HepG2 (cell line): ENCODE measurements around the gene FBXL13. TPM values are rescaled to one million over a fixed set of nuclear protein-coding genes. Genes with fewer than 3 reads are reported as not detected.

ENCODE experiments used
- ATAC-seq: fragments of 200-7000 bp; cut with Tn5 transposase; 3 replicates; pipeline ENCODE4 v1.9.1; 2020; ENCODE audit warnings: mild to moderate bottlenecking, moderate library complexity
- BruUV-seq: library from RNA; stranded (reverse); fragments of 400-500 nt; replicated peaks from 2 replicates; lab custom pipeline; 2021; lab: Mats Ljungman, UMichigan
- CTCF ChIA-PET: fragments of 300-600 bp; formaldehyde crosslinking; extraction: SDS; loops from one replicate; lab custom pipeline; 2021; ENCODE audit warnings: low total read pairs, inconsistent platforms, low intra/inter-chr PET ratio; lab: Yijun Ruan, JAX
- POLR2A ChIA-PET: fragments of 350-600 bp; sonication (Branson Sonifier 250); formaldehyde crosslinking; loops from one replicate; lab custom pipeline; 2020; ENCODE audit warnings: antibody characterized with exemption, inconsistent platforms; lab: Yijun Ruan, JAX
- DNase-seq: peaks from one replicate; pipeline ENCODE4 v3.0.0-alpha.2; 2015; ENCODE audit warnings: low spot score
- FAIRE-seq: peaks from 3 replicates; lab custom pipeline; 2011; peaks lifted over from hg19 to GRCh38; lab: Jason Lieb, UNC
- H2AFZ ChIP-seq: one replicate; pipeline ENCODE4 v1.6.1; 2011; ENCODE audit warnings: low read length, inconsistent platforms
- H3K27ac ChIP-seq: fragments of 300-600 bp; 3 replicates; pipeline ENCODE4 v1.8.0; 2011; ENCODE audit warnings: mixed run types, mild to moderate bottlenecking, mixed read lengths, low read length, inconsistent platforms; ENCODE audit not compliant: insufficient read depth; ENCODE audit errors: extremely low read length
- H3K27me3 ChIP-seq, 2 experiments: fragments of 200-600 bp in 1 of 2; 2 replicates in 1 of 2; 3 replicates in 1 of 2; pipeline versions ENCODE4 v1.6.0 to v1.8.0; 2011; ENCODE audit warnings: low read length in 2 of 2, mild to moderate bottlenecking in 2 of 2, moderate library complexity in 2 of 2, inconsistent platforms in 1 of 2; ENCODE audit not compliant: insufficient read depth in 2 of 2, control insufficient read depth in 1 of 2
- H3K36me3 ChIP-seq, 2 experiments: fragments of 200-600 bp in 1 of 2; replicated peaks in 1 of 2; 2 replicates in 1 of 2; 3 replicates in 1 of 2; pipeline versions ENCODE4 v1.5.1 to v1.8.0; 2011; ENCODE audit warnings: low read length in 2 of 2, inconsistent platforms in 1 of 2; ENCODE audit not compliant: insufficient read depth in 2 of 2, control insufficient read depth in 1 of 2
- H3K4me1 ChIP-seq: 2 replicates; pipeline ENCODE4 v1.5.1; 2012; ENCODE audit warnings: low read length, inconsistent platforms; ENCODE audit not compliant: insufficient read depth
- H3K4me2 ChIP-seq: 2 replicates; pipeline ENCODE4 v1.6.0; 2011; ENCODE audit warnings: low read depth, low read length, inconsistent platforms
- H3K4me3 ChIP-seq, 3 experiments: fragments of 200-600 bp in 1 of 3; sonication (generic), shearing (Covaris generic) in 1 of 3; replicated peaks in 1 of 3; 2 replicates each; pipeline ENCODE4 v1.5.1; 2011 to 2016; ENCODE audit warnings: low read length in 3 of 3, inconsistent platforms in 2 of 3, low read depth in 2 of 3, mild to moderate bottlenecking in 2 of 3, control low read depth in 1 of 3, mixed read lengths in 1 of 3; ENCODE audit not compliant: insufficient read depth in 1 of 3
- H3K79me2 ChIP-seq: one replicate; pipeline ENCODE4 v1.6.1; 2011; ENCODE audit warnings: low read length, inconsistent platforms; ENCODE audit not compliant: insufficient read depth
- H3K9ac ChIP-seq: 2 replicates; pipeline ENCODE4 v1.6.0; 2011; ENCODE audit warnings: mild to moderate bottlenecking, low read depth, low read length, inconsistent platforms; ENCODE audit not compliant: insufficient read depth
- H3K9me3 ChIP-seq: 2 replicates; pipeline ENCODE4 v1.5.1; 2012; ENCODE audit warnings: mild to moderate bottlenecking, low read length
- H4K20me1 ChIP-seq: 2 replicates; pipeline ENCODE4 v1.6.0; 2011; ENCODE audit warnings: inconsistent platforms, mild to moderate bottlenecking, low read length, moderate library complexity; ENCODE audit not compliant: insufficient read depth
- FOXM1 ChIP-seq: sonication (generic); formaldehyde crosslinking; IDR thresholded peaks from 2 replicates; pipeline ENCODE4 v1.5.0; 2020; ENCODE audit warnings: missing genetic modification reagents
- HNRNPUL1 ChIP-seq: fragments of 200-400 bp; formaldehyde crosslinking; IDR thresholded peaks from 2 replicates; pipeline ENCODE4 v1.6.1; 2017; ENCODE audit warnings: low read depth, mild to moderate bottlenecking, low read length, moderate library complexity
- KLF15 ChIP-seq: sonication (generic); formaldehyde crosslinking; IDR thresholded peaks from 2 replicates; pipeline ENCODE4 v1.8.1; 2023; ENCODE audit warnings: borderline replicate concordance, mild to moderate bottlenecking, inconsistent platforms, missing genetic modification reagents, mixed read lengths
- RBM22 ChIP-seq: fragments of 200-400 bp; formaldehyde crosslinking; optimal IDR thresholded peaks from 2 replicates; pipeline ENCODE3; 2017; ENCODE audit warnings: mild to moderate bottlenecking, low read length, moderate library complexity
- RFXAP ChIP-seq: sonication (generic); formaldehyde crosslinking; IDR thresholded peaks from 2 replicates; pipeline ENCODE4 v1.4.0; 2020; ENCODE audit warnings: missing genetic modification reagents, borderline replicate concordance
- SOX13 ChIP-seq, 3 experiments: fragments of 450-650 bp in 1 of 3; sonication (generic) in 1 of 3; formaldehyde crosslinking in 1 of 3; IDR thresholded peaks in 2 of 3; conservative IDR thresholded peaks in 1 of 3; 2 replicates each; pipeline versions ENCODE4 v1.5.0 to v1.6.1; 2016 to 2020; ENCODE audit warnings: antibody characterized with exemption in 1 of 3, mild to moderate bottlenecking in 1 of 3, missing compliant biosample characterization in 1 of 3, missing genetic modification reagents in 1 of 3, moderate library complexity in 1 of 3
- SYNCRIP ChIP-seq: fragments of 200-400 bp; formaldehyde crosslinking; IDR thresholded peaks from 2 replicates; pipeline ENCODE4 v1.6.1; 2018; ENCODE audit warnings: mild to moderate bottlenecking, low read depth, low read length; ENCODE audit not compliant: insufficient read depth
- ZBTB3 ChIP-seq: sonication (generic); formaldehyde crosslinking; IDR thresholded peaks from 2 replicates; pipeline ENCODE4 v1.4.0; 2020; ENCODE audit warnings: low read depth, mild to moderate bottlenecking, moderate library complexity, missing genetic modification reagents, borderline replicate concordance
- ZBTB7A ChIP-seq: sonication (generic); formaldehyde crosslinking; IDR thresholded peaks from 2 replicates; pipeline ENCODE4 v1.8.0; 2022; ENCODE audit warnings: mild to moderate bottlenecking, missing genetic modification reagents
- ZFP1 ChIP-seq: IDR thresholded peaks from 2 replicates; pipeline ENCODE4 v1.6.1; 2016
- ZMYM3 ChIP-seq: sonication (generic); formaldehyde crosslinking; IDR thresholded peaks from 2 replicates; pipeline ENCODE4 v1.5.1; 2020; ENCODE audit warnings: mild to moderate bottlenecking, missing genetic modification reagents
- ZNF232 ChIP-seq: sonication (generic); formaldehyde crosslinking; IDR thresholded peaks from 2 replicates; pipeline ENCODE4 v1.4.0; 2020; ENCODE audit warnings: missing genetic modification reagents, borderline replicate concordance
- ZNF326 ChIP-seq: sonication (generic); formaldehyde crosslinking; IDR thresholded peaks from 2 replicates; pipeline ENCODE4 v1.4.0; 2020; ENCODE audit warnings: missing genetic modification reagents, borderline replicate concordance
- ZNF33B ChIP-seq: sonication (generic); formaldehyde crosslinking; IDR thresholded peaks from 2 replicates; pipeline ENCODE4 v1.5.1; 2020; ENCODE audit warnings: mild to moderate bottlenecking, missing genetic modification reagents
- ZNF34 ChIP-seq: sonication (generic); formaldehyde crosslinking; IDR thresholded peaks from 2 replicates; pipeline ENCODE4 v1.4.0; 2020; ENCODE audit warnings: mild to moderate bottlenecking, missing genetic modification reagents, borderline replicate concordance
- ZNF547 ChIP-seq: sonication (generic); formaldehyde crosslinking; IDR thresholded peaks from 2 replicates; pipeline ENCODE4 v1.5.1; 2020; ENCODE audit warnings: mild to moderate bottlenecking, missing genetic modification reagents
- ZNF562 ChIP-seq: sonication (generic); formaldehyde crosslinking; IDR thresholded peaks from 2 replicates; pipeline ENCODE4 v1.8.0; 2022; ENCODE audit warnings: missing genetic modification reagents, borderline replicate concordance
- WGBS: methylation state at CpG from one replicate; pipeline ENCODE4 v1.1.6; 2017; ENCODE audit warnings: low lambda C conversion rate; 5-methylcytosine and 5-hydroxymethylcytosine counted together
- in situ Hi-C: cut with HindIII; loops from 2 replicates; pipeline ENCODE4 v1.10.0; 2017; ENCODE audit warnings: low pct_unique_long_range_greater_than_20kb; ENCODE audit not compliant: extremely low pct_ligation_motif_present
- intact Hi-C: fragments of 100-400 bp; cut with micrococcal nuclease; formaldehyde crosslinking; loops from one replicate; pipeline ENCODE4 v1.10.0; 2022; ENCODE audit not compliant: unreplicated experiment
- polyA plus RNA-seq, 8 experiments: library from polyadenylated mRNA; depleted of rRNA in 3 of 8; stranded (reverse) in 7 of 8; unstranded in 1 of 8; fragments of >200 nt; fragmentation: Illumina TruSeq in 4 of 8; extraction: Trizol in 4 of 8; gene quantifications; 2 replicates each; pipeline versions ENCODE4 v1.2.1 to v1.2.3, GENCODE V29; 2011 to 2016; ENCODE audit warnings: low read depth in 4 of 8, missing spikeins in 1 of 8, mixed read lengths in 1 of 8; ENCODE audit not compliant: insufficient read depth in 1 of 8
- total RNA-seq, 5 experiments: library from RNA; depleted of rRNA; stranded (reverse); fragments of >200 nt; fragmentation: Illumina TruSeq; extraction: Trizol; gene quantifications; 2 replicates each; pipeline ENCODE4 v1.2.3, GENCODE V29; 2016; ENCODE audit warnings: low read depth in 1 of 5
- TF ChIP-seq, protein P1 (sequence below): sonication (generic); formaldehyde crosslinking; IDR thresholded peaks from 2 replicates; pipeline ENCODE4 v1.4.0; 2020; ENCODE audit warnings: missing genetic modification reagents
- TF ChIP-seq, protein P2 (sequence below): sonication (generic); formaldehyde crosslinking; IDR thresholded peaks from 2 replicates; pipeline ENCODE4 v1.8.1; 2022; ENCODE audit warnings: low read depth, mild to moderate bottlenecking, missing genetic modification reagents

Gene FBXL13
- total and polyA plus RNA-seq, 2 of the 13 experiments (the other 11 are each of a cell fraction or from before 2014, with no cell fraction given): 0.24 to 0.77 TPM

DNA sequence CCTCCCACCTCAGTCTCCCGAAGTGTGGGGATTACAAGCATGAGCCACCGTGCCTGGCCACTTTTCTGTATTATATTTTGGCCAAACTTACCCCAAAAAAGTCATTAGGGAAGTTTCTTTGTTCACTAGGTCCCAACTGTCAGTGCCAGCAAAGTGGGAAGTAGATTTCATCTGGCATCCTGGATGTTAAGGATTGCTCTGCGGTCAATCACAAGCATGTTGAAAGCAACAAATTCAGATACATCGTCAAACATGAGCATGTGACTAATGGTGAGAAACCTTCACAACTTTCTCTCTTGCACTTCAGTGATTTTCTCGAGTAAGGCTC is 176.1 kb downstream of the FBXL13 start (continued):
- TF ChIP-seq ZNF232 (CRISPR knock-in tag) (no peak), ZBTB3 (CRISPR knock-in tag) (no peak), ZNF547 (CRISPR knock-in tag) (no peak), FOXM1 (CRISPR knock-in tag) (no peak), ZFP1 (CRISPR knock-in tag) (no peak), ZNF33B (CRISPR knock-in tag) (no peak), ZNF326 (CRISPR knock-in tag) (no peak), RBM22 (no peak), SOX13 (IDR thresholded peaks at IDR 0.05) (no peak), SOX13 (CRISPR knock-in tag; conservative IDR thresholded peaks at IDR 0.05 in 1 of 2, IDR thresholded peaks at IDR 0.05 in 1 of 2) (no peak)
- TF ChIP-seq, protein P1, sequence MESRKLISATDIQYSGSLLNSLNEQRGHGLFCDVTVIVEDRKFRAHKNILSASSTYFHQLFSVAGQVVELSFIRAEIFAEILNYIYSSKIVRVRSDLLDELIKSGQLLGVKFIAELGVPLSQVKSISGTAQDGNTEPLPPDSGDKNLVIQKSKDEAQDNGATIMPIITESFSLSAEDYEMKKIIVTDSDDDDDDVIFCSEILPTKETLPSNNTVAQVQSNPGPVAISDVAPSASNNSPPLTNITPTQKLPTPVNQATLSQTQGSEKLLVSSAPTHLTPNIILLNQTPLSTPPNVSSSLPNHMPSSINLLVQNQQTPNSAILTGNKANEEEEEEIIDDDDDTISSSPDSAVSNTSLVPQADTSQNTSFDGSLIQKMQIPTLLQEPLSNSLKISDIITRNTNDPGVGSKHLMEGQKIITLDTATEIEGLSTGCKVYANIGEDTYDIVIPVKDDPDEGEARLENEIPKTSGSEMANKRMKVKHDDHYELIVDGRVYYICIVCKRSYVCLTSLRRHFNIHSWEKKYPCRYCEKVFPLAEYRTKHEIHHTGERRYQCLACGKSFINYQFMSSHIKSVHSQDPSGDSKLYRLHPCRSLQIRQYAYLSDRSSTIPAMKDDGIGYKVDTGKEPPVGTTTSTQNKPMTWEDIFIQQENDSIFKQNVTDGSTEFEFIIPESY (CRISPR knock-in tag): no peak

DNA sequence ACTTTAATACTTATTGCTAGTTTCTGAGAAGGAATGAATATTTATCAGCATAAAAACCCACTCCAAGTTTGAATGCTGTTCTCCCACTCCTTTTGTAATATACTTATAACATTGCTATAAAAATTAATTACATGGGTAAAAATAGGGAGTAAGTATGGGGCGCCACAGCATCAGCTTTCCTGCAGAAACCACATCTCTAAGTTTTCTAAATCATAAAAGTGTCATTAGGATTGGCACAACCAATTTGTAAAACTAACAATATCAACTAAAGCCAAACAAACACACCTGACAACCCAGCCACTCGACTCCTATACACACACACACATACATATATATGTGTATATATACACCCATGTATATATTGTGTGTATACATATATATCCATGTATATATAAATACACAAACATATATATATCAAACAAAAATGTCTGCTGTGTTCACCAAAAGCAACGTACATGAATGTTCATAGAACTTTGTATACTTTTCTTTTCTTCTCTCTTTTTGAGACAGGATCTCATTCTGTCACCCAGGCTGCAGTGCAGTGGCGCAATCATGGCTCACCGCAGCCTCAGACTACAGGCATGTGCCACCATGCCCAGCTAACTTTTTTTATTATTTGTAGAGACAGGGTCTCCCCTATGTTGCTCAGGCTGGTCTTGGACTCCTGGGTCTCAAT is 176.6 kb downstream of the FBXL13 start:
- ATAC-seq (no peak), FAIRE-seq (no peak), DNase-seq (no peak)
- no TSS peak for BruUV-seq
- Histone ChIP-seq H3K79me2 (no peaks in the 10 kb centered on the region), H3K27me3 (no peaks in the 10 kb centered on the region), H4K20me1 (no peaks in the 10 kb centered on the region), H3K27ac (no peak overlapping the region), H2AFZ (no peak overlapping the region), H3K4me3 (no peak overlapping the region), H3K4me2 (no peak overlapping the region), H3K9me3 (no peaks in the 10 kb centered on the region), H3K4me1 (no peaks in the 10 kb centered on the region), H3K36me3 (no peaks in the 10 kb centered on the region), H3K9ac (no peak overlapping the region)
- ChIA-PET CTCF (no interaction called here), POLR2A (no interaction called here)
- in situ Hi-C loops: no loop called here
- 58% methylated on average over 5 of the region's 5 CpGs for WGBS
- intact Hi-C loops: no loop called here
- TF ChIP-seq ZNF562: no peak
- no peak for TF ChIP-seq ZNF547 (CRISPR knock-in tag)
- no peak for TF ChIP-seq ZNF34 (CRISPR knock-in tag)
- no peak for TF ChIP-seq KLF15 (CRISPR knock-in tag)
- no peak for TF ChIP-seq SYNCRIP
- no peak for TF ChIP-seq ZMYM3 (CRISPR knock-in tag)
- no peak for TF ChIP-seq RFXAP (CRISPR knock-in tag)
- TF ChIP-seq, protein P2, sequence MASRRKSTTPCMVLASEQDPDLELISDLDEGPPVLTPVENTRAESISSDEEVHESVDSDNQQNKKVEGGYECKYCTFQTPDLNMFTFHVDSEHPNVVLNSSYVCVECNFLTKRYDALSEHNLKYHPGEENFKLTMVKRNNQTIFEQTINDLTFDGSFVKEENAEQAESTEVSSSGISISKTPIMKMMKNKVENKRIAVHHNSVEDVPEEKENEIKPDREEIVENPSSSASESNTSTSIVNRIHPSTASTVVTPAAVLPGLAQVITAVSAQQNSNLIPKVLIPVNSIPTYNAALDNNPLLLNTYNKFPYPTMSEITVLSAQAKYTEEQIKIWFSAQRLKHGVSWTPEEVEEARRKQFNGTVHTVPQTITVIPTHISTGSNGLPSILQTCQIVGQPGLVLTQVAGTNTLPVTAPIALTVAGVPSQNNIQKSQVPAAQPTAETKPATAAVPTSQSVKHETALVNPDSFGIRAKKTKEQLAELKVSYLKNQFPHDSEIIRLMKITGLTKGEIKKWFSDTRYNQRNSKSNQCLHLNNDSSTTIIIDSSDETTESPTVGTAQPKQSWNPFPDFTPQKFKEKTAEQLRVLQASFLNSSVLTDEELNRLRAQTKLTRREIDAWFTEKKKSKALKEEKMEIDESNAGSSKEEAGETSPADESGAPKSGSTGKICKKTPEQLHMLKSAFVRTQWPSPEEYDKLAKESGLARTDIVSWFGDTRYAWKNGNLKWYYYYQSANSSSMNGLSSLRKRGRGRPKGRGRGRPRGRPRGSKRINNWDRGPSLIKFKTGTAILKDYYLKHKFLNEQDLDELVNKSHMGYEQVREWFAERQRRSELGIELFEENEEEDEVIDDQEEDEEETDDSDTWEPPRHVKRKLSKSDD: no peak
- no peak for TF ChIP-seq ZBTB7A
- no peak for TF ChIP-seq HNRNPUL1
